HUES48 (cell line): Measurements from ENCODE around the gene TRIM54.

Experiments
- H3K27ac ChIP-seq: one replicate; pipeline ENCODE4 v1.7.0; 2013; ENCODE audit warnings: low read depth, low read length, inconsistent platforms
- H3K27me3 ChIP-seq: 2 replicates; pipeline ENCODE4 v1.6.1; 2013; ENCODE audit warnings: mild to moderate bottlenecking, low read length; ENCODE audit not compliant: control insufficient read depth, insufficient read depth
- H3K36me3 ChIP-seq: 2 replicates; pipeline ENCODE4 v1.6.1; 2013; ENCODE audit warnings: low read length; ENCODE audit not compliant: control insufficient read depth, insufficient read depth
- H3K4me1 ChIP-seq: 2 replicates; pipeline ENCODE4 v1.6.1; 2013; ENCODE audit warnings: mild to moderate bottlenecking, low read length; ENCODE audit not compliant: control insufficient read depth, insufficient read depth
- H3K4me3 ChIP-seq: 2 replicates; pipeline ENCODE4 v1.5.1; 2013; ENCODE audit warnings: mild to moderate bottlenecking, low read depth, low read length
- H3K9ac ChIP-seq: 2 replicates; pipeline ENCODE4 v1.6.1; 2013; ENCODE audit warnings: mild to moderate bottlenecking, low read depth, low read length, moderate library complexity
- H3K9me3 ChIP-seq: 2 replicates; pipeline ENCODE4 v1.6.1; 2013; ENCODE audit warnings: low read length; ENCODE audit not compliant: control insufficient read depth, insufficient read depth

The TRIM54 gene

DNA sequence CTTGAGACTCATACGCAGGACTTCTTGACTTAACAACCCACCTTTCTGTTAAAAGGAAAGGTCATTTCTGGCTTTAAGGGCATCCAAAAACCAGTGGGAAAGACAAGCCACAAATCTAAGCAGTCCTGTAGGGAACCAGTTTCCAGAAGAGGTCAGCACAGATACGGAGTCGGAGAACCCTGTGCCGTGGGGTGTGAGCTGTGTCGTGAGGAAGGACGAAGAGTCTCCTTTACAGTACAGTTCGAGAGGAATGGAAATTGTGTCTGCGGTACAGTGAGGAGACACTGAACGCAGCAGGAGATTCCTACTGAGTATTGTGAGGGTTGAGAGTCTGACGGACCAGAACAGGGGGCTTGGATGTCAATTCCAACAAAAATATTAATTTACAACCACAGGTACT is 37.1 kb upstream of the TRIM54 start:
- H3K36me3 ChIP-seq, result peaks cover 54% of the 10 kb centered on the region
- H3K9ac ChIP-seq, result no peak overlapping the region
- H3K4me1 ChIP-seq, result no peaks in the 10 kb centered on the region
- H3K9me3 ChIP-seq, result no peaks in the 10 kb centered on the region
- H3K27ac ChIP-seq, result no peak overlapping the region
- H3K27me3 ChIP-seq, result no peaks in the 10 kb centered on the region
- H3K4me3 ChIP-seq, result no peak overlapping the region

DNA sequence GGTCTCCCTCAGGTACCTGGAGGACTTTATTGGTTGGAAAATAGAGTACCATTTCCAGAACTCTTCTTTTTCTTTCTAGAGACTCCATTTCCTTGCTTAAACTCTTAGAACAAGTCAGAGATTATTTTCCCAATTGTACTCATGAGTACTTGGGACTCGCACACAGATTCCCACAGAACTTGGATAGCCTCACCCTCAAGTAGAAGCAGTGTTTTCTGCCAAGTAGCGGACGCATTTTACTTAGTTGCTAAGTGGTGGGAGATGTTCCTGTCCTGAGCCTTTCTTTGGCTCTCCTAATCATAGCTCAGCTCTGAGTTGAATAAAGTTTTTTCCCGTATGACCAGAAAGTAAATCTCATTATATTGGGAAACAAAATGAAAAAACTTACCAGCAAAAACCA is 36.6 kb upstream of the TRIM54 start:
- no peak overlapping the region for H3K9ac ChIP-seq
- H3K36me3 ChIP-seq, result peaks cover 49% of the 10 kb centered on the region
- H3K4me1 ChIP-seq, result peaks cover 4% of the 10 kb centered on the region; the same call in 1 of the 2 replicates
- no peaks in the 10 kb centered on the region for H3K27me3 ChIP-seq
- no peak overlapping the region for H3K4me3 ChIP-seq
- no peaks in the 10 kb centered on the region for H3K9me3 ChIP-seq
- H3K27ac ChIP-seq, result no peak overlapping the region

DNA sequence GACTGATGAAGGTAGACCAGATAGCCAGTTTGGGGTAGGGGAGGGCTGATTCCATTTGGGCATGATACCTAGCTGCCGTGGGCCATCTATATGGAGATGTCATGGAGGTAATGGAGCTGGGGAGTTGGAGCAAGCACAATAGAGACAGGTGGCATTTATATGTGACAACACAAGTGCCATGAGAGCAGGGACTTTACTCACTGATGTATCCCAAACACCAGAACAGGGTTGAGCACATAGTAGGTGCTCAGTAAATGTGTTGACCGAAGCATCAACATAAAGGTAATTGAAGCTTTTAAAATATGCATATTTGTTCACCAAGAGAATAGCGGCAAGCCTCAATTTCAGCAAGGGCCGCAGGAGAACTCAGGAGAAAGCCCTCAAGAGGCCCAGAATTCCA is 34.3 kb upstream of the TRIM54 start:
- Histone ChIP-seq H3K36me3 (peaks cover 26% of the 10 kb centered on the region), H3K4me3 (no peak overlapping the region), H3K4me1 (peaks cover 9% of the 10 kb centered on the region; the same call in 1 of the 2 replicates), H3K27ac (no peak overlapping the region), H3K9me3 (no peaks in the 10 kb centered on the region), H3K9ac (no peak overlapping the region), H3K27me3 (peaks cover 8% of the 10 kb centered on the region)

DNA sequence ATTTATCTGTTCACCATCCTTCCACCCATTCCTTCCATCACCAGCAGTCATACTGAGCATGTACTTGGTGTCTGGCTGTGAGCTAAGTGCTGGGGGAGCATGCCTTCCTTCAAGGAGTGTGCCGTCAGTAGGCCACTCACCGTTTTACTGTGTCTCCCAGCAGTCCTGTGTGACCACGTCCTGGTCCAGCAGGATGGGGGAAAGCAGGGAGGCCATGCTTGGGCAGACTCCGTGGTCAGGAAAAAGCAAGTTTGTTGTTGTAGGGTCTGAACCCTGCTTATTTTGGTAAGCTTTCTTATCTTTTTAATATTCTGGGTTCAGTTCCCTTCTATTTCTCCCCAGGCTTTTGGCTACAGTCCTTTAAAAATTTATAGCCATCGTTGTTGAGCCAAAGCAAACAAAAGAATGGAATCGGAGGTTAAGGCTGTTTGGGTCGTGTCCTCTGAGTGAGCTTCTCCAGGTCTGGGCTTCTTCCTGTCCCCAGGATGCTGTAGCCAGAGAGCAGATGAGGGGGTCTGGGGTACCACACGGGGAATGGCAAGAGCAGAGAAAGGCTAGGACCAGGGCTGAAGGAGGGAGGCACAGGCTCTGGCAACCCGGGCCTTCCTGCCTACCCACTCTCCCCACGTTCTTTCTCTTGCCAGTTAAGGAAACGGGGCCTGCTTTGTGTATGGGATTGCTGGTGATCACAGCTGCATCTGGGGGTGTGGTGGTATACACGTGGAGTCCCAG is 32.9 kb upstream of the TRIM54 start:
- no peak overlapping the region for H3K4me3 ChIP-seq
- no peak overlapping the region for H3K27ac ChIP-seq
- peaks cover 9% of the 10 kb centered on the region; the same call in 1 of the 2 replicates for H3K4me1 ChIP-seq
- H3K27me3 ChIP-seq, result peaks cover 8% of the 10 kb centered on the region
- H3K36me3 ChIP-seq, result peaks cover 12% of the 10 kb centered on the region
- no peaks in the 10 kb centered on the region for H3K9me3 ChIP-seq
- H3K9ac ChIP-seq, result no peak overlapping the region

DNA sequence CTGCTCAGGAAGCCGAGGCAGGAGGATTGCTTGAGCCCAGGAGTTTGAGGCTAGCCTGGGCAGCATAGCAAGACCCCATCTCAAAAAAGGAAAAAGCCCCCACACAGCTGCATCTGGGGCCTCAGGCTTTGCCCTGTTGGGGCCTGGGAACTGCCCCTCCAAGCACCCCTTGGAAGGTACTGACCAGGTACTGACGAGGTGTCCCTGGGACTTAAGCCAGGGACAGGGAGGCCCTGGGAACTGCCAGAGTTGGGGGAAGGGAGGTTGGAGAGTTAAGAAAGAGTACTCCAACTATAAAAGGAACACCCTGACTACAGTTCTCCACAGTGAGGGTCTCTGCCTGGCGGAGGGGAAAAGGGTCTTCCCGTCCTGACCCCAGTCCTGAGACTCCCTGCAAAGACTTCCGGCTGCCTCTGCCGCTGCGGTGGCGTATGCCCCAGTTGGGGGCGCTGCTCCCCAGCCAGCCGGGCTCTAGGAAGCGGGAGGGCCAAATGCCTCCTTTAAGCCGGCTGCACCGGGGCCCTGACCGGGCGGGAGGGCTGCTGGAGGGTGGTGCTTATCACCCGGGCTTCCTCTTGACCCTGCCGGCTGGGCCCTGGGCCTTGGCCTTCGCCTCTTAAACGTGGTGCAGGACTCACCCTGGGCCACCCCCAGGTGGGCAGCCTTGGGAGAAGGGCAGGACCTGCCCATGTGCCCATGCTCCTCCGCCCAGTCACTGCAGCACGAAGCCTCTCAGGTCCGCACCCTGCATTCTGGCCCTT is 32.2 kb upstream of the TRIM54 start:
- Histone ChIP-seq H3K36me3 (peaks cover 5% of the 10 kb centered on the region; the same call in 1 of the 2 replicates), H3K27me3 (peaks cover 8% of the 10 kb centered on the region), H3K9me3 (no peaks in the 10 kb centered on the region), H3K4me1 (peaks cover 9% of the 10 kb centered on the region; the same call in 1 of the 2 replicates), H3K9ac (no peak overlapping the region), H3K27ac (peak overlapping the region; percentile 3), H3K4me3 (peak overlapping the region; percentile 45)

DNA sequence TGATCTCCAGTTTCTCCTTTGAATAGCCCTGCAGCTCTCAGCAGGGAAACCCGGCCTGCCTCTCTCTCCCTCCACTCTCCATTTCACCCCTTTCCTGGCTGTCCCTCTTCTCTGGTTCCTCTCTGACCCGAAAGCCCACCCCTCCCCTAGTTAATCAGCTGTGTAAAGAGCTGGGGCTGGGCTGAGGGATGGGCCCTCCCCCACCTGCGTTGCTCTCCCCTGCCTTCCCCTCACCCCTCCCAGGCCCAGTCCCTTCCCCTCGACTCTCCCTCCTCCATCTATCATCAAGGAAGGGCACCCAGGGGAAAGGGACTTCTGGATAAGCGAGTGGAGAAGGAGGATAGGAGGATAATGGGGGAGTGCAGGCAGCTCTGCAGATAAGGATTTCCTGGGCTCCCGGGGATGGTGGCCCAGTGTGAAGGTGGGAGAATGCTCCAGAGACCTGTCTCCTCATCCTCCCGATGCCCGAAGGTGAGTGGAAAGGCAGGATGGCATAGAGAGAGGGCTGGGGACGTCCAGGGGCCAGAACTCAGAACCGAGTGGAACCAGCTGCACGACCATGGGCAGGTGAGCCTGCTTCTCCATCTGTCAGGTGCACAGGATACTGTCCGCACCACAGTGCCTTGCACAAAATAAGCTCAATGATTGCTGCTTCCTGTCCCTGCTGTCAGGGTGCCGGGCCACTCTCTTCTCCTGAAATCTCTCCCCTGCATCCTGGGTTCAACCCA is 31.4 kb upstream of the TRIM54 start:
- H3K36me3 ChIP-seq, result no peaks in the 10 kb centered on the region
- H3K9me3 ChIP-seq, result no peaks in the 10 kb centered on the region
- peak overlapping the region; percentile 3 for H3K27ac ChIP-seq
- peaks cover 9% of the 10 kb centered on the region; the same call in 1 of the 2 replicates for H3K4me1 ChIP-seq
- H3K9ac ChIP-seq, result no peak overlapping the region
- peaks cover 8% of the 10 kb centered on the region for H3K27me3 ChIP-seq
- peak overlapping the region; percentile 45 for H3K4me3 ChIP-seq

DNA sequence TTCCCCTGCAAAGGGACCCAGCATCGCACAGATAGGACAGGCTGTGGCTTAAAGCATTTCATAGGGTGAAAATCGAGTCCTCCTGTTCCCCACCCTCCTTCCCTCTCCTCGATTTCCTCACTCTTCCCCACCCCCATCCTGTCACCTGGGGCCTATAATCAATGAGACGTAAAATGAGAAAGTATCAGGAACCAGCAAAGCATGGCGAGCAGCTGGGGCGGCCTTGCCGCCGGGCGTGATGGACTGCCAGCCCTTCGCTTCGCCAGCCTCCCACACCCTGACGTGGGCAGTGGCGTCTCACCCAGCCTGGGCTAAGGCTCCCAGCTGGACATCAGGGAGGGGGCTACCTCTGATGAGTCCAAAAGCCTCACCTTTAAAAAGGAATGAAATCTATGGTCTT is 30.5 kb upstream of the TRIM54 start:
- Histone ChIP-seq H3K4me3 (no peak overlapping the region), H3K27me3 (peaks cover 8% of the 10 kb centered on the region), H3K9me3 (no peaks in the 10 kb centered on the region), H3K36me3 (0 out of 2 replicates have a peak, but pooled peaks cover 5% of the 10 kb centered on the region), H3K4me1 (peaks cover 9% of the 10 kb centered on the region; the same call in 1 of the 2 replicates), H3K9ac (no peak overlapping the region), H3K27ac (no peak overlapping the region)

DNA sequence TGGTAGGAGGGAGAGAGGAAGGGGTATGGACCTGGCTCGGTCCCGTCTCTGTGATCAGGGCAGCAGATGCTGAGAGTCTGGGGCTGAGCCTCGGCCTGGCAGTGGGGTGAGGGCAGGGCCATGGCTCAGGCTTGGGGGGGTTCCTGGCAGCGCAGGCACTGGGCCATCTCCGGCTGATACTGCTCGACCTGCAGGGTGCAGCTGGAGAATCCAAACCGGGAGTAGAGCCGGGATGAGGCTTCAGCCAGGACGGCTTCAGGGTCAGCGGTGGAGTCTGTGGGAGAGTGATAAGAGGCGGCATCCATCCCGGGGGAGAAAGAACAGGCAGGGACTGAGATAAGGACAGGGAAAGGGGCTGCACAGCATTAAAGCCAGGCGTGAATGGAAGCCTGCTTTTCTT is 27.0 kb upstream of the TRIM54 start:
- Histone ChIP-seq H3K9me3 (no peaks in the 10 kb centered on the region), H3K9ac (no peak overlapping the region), H3K4me1 (peaks cover 9% of the 10 kb centered on the region; the same call in 1 of the 2 replicates), H3K4me3 (no peak overlapping the region), H3K27me3 (peaks cover 14% of the 10 kb centered on the region), H3K27ac (no peak overlapping the region), H3K36me3 (0 out of 2 replicates have a peak, but pooled peaks cover 5% of the 10 kb centered on the region)

DNA sequence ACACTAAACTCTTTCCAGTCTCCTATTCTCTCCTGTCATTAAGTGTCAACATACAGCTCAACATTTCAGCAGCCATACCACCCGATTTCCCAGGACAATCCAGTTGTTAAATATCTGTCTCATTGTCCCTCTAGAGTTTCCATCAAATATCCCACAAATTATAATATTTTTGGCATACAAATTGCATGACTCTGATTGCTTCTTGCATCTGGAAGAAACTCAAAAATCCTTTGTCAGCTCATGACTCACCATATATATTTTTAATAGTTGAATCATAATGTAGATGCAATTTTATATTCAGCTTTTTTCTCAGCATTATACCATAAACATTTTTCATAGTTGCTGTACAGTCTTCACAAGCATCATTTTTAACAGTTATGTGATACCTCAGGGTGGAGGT is 26.6 kb upstream of the TRIM54 start:
- H3K27me3 ChIP-seq, result peaks cover 18% of the 10 kb centered on the region

DNA sequence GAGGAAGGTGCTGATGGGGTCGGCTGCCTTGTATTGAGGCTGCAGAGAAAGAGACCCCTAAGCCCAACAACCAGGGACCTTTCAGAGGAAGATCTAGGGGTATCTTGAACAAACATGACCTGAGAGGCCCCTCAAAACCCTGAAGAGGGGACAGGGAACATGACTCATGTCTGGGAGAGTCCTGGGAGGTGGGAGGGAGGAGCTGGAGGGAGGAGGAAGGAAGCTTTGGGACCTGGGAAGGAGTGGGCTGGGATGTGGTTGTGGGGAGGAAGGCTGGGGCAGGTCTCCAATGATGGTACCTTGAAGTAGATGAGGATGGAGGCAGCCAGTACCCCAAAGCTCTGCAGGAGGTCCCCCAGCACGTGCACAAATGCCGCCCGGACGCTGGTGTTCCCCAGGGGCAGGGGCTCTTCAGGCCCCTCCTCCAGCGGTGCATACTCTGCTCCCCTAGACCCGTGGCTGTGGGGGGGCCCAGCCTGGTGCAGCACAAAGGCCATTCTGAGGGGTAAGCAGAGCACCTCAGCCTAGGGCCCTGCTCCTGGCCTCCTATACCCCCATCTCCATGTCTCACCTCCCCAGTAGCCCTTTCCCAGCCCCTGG is 25.3 kb upstream of the TRIM54 start:
- Histone ChIP-seq H3K9ac (no peak overlapping the region), H3K27me3 (peaks cover 23% of the 10 kb centered on the region), H3K4me1 (peaks cover 8% of the 10 kb centered on the region), H3K9me3 (no peaks in the 10 kb centered on the region), H3K27ac (no peak overlapping the region), H3K36me3 (0 out of 2 replicates have a peak, but pooled peaks cover 5% of the 10 kb centered on the region), H3K4me3 (no peak overlapping the region)

More for the DNA sequence above, 26.6 kb upstream of the TRIM54 start:
- H3K4me3 ChIP-seq, result no peak overlapping the region
- H3K36me3 ChIP-seq, result 0 out of 2 replicates have a peak, but pooled peaks cover 5% of the 10 kb centered on the region
- H3K9me3 ChIP-seq, result no peaks in the 10 kb centered on the region
- no peak overlapping the region for H3K9ac ChIP-seq
- H3K27ac ChIP-seq, result no peak overlapping the region
- H3K4me1 ChIP-seq, result peaks cover 5% of the 10 kb centered on the region; the same call in 1 of the 2 replicates
